Measurements from ENCODE around the gene ARHGAP8. TPM values are rescaled to one million over a fixed set of nuclear protein-coding genes. Genes with fewer than 3 reads are reported as not detected.
"Not testable (repeated sequence)": the region's sequence is repeated elsewhere in the genome, so short reads cannot be mapped to it uniquely, and the experiment has no call there.

The ARHGAP8 gene
- total and polyA plus RNA-seq, 2 donors (not counting 1 experiment from before 2014, with no cell fraction given): 0.07 to 0.17 TPM

GRCh38 chr22:44797181-44797725 is 44.9 kb downstream of the ARHGAP8 start:
- Histone ChIP-seq H2AFZ (ENCODE audit: low read length) (no peak overlapping the region), H3K79me2 (ENCODE audit: control insufficient read depth, insufficient read depth, low read length) (no peaks in the 10 kb centered on the region), H3K27me3 (ENCODE audit: control insufficient read depth, insufficient read depth, low read length) (no peaks in the 10 kb centered on the region), H3K9me3 (ENCODE audit: control insufficient read depth, insufficient read depth, low read depth, low read length) (no peaks in the 10 kb centered on the region), H3K27ac (ENCODE audit: insufficient read depth, low read length) (no peak overlapping the region), H3K36me3 (ENCODE audit: control insufficient read depth, insufficient read depth, low read length) (no peaks in the 10 kb centered on the region), H3K4me2 (ENCODE audit: extremely low read depth, insufficient read depth, low read length) (no peak overlapping the region), H3K4me1 (ENCODE audit: control insufficient read depth, extremely low read depth, insufficient read depth, low read length) (no peaks in the 10 kb centered on the region), H3K4me3 (replicated peaks in 1 of 4; ENCODE audit: control extremely low read depth in 1 of 4, insufficient read depth in 1 of 4, low read depth in 3 of 4, low read length in 4 of 4) (no peak overlapping the region), H4K20me1 (ENCODE audit: control insufficient read depth, extremely low read depth, insufficient read depth, low read length) (no peaks in the 10 kb centered on the region), H3K9ac (ENCODE audit: insufficient read depth, low read length) (no peak overlapping the region)
- TF ChIP-seq CTCF (conservative IDR thresholded peaks at IDR 0.05 in 1 of 2, IDR thresholded peaks at IDR 0.05 in 1 of 2; ENCODE audit: low read depth in 1 of 2, low read length in 2 of 2) (no peak), EZH2 (IDR thresholded peaks at IDR 0.05; ENCODE audit: low read length, missing control alignments) (no peak)
- no peak for DNase-seq (ENCODE audit: low read depth in 2 of 2)

- no peak overlapping the region for H3K4me3 ChIP-seq (replicated peaks in 1 of 4; ENCODE audit: control extremely low read depth in 1 of 4, insufficient read depth in 1 of 4, low read depth in 3 of 4, low read length in 4 of 4)
- H3K36me3 ChIP-seq (ENCODE audit: control insufficient read depth, insufficient read depth, low read length): no peaks in the 10 kb centered on the region
- no peak for DNase-seq (ENCODE audit: low read depth in 2 of 2)
- no peak overlapping the region for H2AFZ ChIP-seq (ENCODE audit: low read length)
- no peak overlapping the region for H3K9ac ChIP-seq (ENCODE audit: insufficient read depth, low read length)
- H3K4me1 ChIP-seq (ENCODE audit: control insufficient read depth, extremely low read depth, insufficient read depth, low read length): no peaks in the 10 kb centered on the region
- H3K79me2 ChIP-seq (ENCODE audit: control insufficient read depth, insufficient read depth, low read length): no peaks in the 10 kb centered on the region
- no peak overlapping the region for H3K4me2 ChIP-seq (ENCODE audit: extremely low read depth, insufficient read depth, low read length)
- no peak overlapping the region for H3K27ac ChIP-seq (ENCODE audit: insufficient read depth, low read length)
- H3K27me3 ChIP-seq (ENCODE audit: control insufficient read depth, insufficient read depth, low read length): no peaks in the 10 kb centered on the region
- no peaks in the 10 kb centered on the region for H4K20me1 ChIP-seq (ENCODE audit: control insufficient read depth, extremely low read depth, insufficient read depth, low read length)
- no peaks in the 10 kb centered on the region for H3K9me3 ChIP-seq (ENCODE audit: control insufficient read depth, insufficient read depth, low read depth, low read length)
- no peak for TF ChIP-seq EZH2 (IDR thresholded peaks at IDR 0.05; ENCODE audit: low read length, missing control alignments)
- no peak for TF ChIP-seq CTCF (conservative IDR thresholded peaks at IDR 0.05 in 1 of 2, IDR thresholded peaks at IDR 0.05 in 1 of 2; ENCODE audit: low read depth in 1 of 2, low read length in 2 of 2)
Observed at GRCh38 chr22:44799077-44799945, 46.9 kb downstream of the ARHGAP8 start.

- H3K4me1 ChIP-seq (ENCODE audit: control insufficient read depth, extremely low read depth, insufficient read depth, low read length); H4K20me1 ChIP-seq (ENCODE audit: control insufficient read depth, extremely low read depth, insufficient read depth, low read length); H3K79me2 ChIP-seq (ENCODE audit: control insufficient read depth, insufficient read depth, low read length); H3K4me3 ChIP-seq (replicated peaks in 1 of 4; ENCODE audit: control extremely low read depth in 1 of 4, insufficient read depth in 1 of 4, low read depth in 3 of 4, low read length in 4 of 4); H3K36me3 ChIP-seq (ENCODE audit: control insufficient read depth, insufficient read depth, low read length); H3K27ac ChIP-seq (ENCODE audit: insufficient read depth, low read length); H3K9ac ChIP-seq (ENCODE audit: insufficient read depth, low read length); H3K27me3 ChIP-seq (ENCODE audit: control insufficient read depth, insufficient read depth, low read length); H2AFZ ChIP-seq (ENCODE audit: low read length); DNase-seq (ENCODE audit: low read depth in 2 of 2); H3K9me3 ChIP-seq (ENCODE audit: control insufficient read depth, insufficient read depth, low read depth, low read length); H3K4me2 ChIP-seq (ENCODE audit: extremely low read depth, insufficient read depth, low read length): not testable (repeated sequence)
Observed at GRCh38 chr22:44799946-44800634, 47.7 kb downstream of the ARHGAP8 start.
